GM23338 (cell line): ENCODE data around the gene BCL11B. TPM values are rescaled to one million over a fixed set of nuclear protein-coding genes. Genes with fewer than 3 reads are reported as not detected.

ENCODE experiments used
- ETS1 ChIP-seq: IDR thresholded peaks from 2 replicates; pipeline ENCODE4 v1.6.1; 2016; ENCODE audit warnings: antibody characterized with exemption
- EZH2 ChIP-seq: fragments of 200-600 bp; sonication (generic); IDR thresholded peaks from one replicate; pipeline ENCODE4 v1.8.0; 2017; ENCODE audit warnings: antibody characterized with exemption, mild to moderate bottlenecking, low read depth; ENCODE audit not compliant: unreplicated experiment
- EZH2phosphoT487 ChIP-seq: fragments of 200-600 bp; sonication (generic); IDR thresholded peaks from one replicate; pipeline ENCODE4 v1.8.1; 2018; ENCODE audit warnings: antibody characterized with exemption; ENCODE audit not compliant: unreplicated experiment
- JUNB ChIP-seq: IDR thresholded peaks from one replicate; pipeline ENCODE4 v1.6.1; 2016; ENCODE audit warnings: antibody characterized with exemption; ENCODE audit not compliant: unreplicated experiment
- NANOG ChIP-seq: IDR thresholded peaks from 2 replicates; pipeline ENCODE4 v1.6.1; 2016; ENCODE audit warnings: antibody characterized with exemption, borderline replicate concordance
- POLR2AphosphoS5 ChIP-seq: IDR thresholded peaks from 2 replicates; pipeline ENCODE4 v1.6.1; 2016; ENCODE audit warnings: antibody characterized with exemption, low read depth
- STAT1 ChIP-seq: IDR thresholded peaks from one replicate; pipeline ENCODE4 v1.6.1; 2016; ENCODE audit warnings: antibody characterized with exemption; ENCODE audit not compliant: unreplicated experiment
- ZNF114 ChIP-seq: fragments of 250-450 bp; sonication (Bioruptor Pico); IDR thresholded peaks from 2 replicates; pipeline ENCODE4 v1.5.0; 2020; ENCODE audit warnings: mild to moderate bottlenecking, moderate library complexity
- ZNF331 ChIP-seq: fragments of 250-450 bp; sonication (Bioruptor Pico); IDR thresholded peaks from 2 replicates; pipeline ENCODE4 v1.5.0; 2020; ENCODE audit warnings: low read depth, mild to moderate bottlenecking, moderate library complexity
- polyA plus RNA-seq: library from polyadenylated mRNA; unstranded; fragments of >200 nt; fragmentation: Nextera tagmentation; extraction: Ambion mirVana; gene quantifications from 2 replicates; pipeline ENCODE4 v1.2.1, GENCODE V29; 2016
- total RNA-seq: library from RNA; depleted of rRNA; stranded (reverse); fragments of >200 nt; shearing (Covaris generic); gene quantifications from 2 replicates; pipeline ENCODE4 v1.2.3, GENCODE V29; 2014
- TF ChIP-seq, protein P1 (sequence below): fragments of 250-450 bp; sonication (Bioruptor Pico); IDR thresholded peaks from 2 replicates; pipeline ENCODE4 v1.5.0; 2020; ENCODE audit warnings: mild to moderate bottlenecking, moderate library complexity

The BCL11B gene
- total and polyA plus RNA-seq, 2 experiments from 2014 or later, result 2.4 to 6.7 TPM

GRCh38 chr14:99148861-99149610, 123.0 kb downstream of the BCL11B start (continued):
- TF ChIP-seq, protein P1, sequence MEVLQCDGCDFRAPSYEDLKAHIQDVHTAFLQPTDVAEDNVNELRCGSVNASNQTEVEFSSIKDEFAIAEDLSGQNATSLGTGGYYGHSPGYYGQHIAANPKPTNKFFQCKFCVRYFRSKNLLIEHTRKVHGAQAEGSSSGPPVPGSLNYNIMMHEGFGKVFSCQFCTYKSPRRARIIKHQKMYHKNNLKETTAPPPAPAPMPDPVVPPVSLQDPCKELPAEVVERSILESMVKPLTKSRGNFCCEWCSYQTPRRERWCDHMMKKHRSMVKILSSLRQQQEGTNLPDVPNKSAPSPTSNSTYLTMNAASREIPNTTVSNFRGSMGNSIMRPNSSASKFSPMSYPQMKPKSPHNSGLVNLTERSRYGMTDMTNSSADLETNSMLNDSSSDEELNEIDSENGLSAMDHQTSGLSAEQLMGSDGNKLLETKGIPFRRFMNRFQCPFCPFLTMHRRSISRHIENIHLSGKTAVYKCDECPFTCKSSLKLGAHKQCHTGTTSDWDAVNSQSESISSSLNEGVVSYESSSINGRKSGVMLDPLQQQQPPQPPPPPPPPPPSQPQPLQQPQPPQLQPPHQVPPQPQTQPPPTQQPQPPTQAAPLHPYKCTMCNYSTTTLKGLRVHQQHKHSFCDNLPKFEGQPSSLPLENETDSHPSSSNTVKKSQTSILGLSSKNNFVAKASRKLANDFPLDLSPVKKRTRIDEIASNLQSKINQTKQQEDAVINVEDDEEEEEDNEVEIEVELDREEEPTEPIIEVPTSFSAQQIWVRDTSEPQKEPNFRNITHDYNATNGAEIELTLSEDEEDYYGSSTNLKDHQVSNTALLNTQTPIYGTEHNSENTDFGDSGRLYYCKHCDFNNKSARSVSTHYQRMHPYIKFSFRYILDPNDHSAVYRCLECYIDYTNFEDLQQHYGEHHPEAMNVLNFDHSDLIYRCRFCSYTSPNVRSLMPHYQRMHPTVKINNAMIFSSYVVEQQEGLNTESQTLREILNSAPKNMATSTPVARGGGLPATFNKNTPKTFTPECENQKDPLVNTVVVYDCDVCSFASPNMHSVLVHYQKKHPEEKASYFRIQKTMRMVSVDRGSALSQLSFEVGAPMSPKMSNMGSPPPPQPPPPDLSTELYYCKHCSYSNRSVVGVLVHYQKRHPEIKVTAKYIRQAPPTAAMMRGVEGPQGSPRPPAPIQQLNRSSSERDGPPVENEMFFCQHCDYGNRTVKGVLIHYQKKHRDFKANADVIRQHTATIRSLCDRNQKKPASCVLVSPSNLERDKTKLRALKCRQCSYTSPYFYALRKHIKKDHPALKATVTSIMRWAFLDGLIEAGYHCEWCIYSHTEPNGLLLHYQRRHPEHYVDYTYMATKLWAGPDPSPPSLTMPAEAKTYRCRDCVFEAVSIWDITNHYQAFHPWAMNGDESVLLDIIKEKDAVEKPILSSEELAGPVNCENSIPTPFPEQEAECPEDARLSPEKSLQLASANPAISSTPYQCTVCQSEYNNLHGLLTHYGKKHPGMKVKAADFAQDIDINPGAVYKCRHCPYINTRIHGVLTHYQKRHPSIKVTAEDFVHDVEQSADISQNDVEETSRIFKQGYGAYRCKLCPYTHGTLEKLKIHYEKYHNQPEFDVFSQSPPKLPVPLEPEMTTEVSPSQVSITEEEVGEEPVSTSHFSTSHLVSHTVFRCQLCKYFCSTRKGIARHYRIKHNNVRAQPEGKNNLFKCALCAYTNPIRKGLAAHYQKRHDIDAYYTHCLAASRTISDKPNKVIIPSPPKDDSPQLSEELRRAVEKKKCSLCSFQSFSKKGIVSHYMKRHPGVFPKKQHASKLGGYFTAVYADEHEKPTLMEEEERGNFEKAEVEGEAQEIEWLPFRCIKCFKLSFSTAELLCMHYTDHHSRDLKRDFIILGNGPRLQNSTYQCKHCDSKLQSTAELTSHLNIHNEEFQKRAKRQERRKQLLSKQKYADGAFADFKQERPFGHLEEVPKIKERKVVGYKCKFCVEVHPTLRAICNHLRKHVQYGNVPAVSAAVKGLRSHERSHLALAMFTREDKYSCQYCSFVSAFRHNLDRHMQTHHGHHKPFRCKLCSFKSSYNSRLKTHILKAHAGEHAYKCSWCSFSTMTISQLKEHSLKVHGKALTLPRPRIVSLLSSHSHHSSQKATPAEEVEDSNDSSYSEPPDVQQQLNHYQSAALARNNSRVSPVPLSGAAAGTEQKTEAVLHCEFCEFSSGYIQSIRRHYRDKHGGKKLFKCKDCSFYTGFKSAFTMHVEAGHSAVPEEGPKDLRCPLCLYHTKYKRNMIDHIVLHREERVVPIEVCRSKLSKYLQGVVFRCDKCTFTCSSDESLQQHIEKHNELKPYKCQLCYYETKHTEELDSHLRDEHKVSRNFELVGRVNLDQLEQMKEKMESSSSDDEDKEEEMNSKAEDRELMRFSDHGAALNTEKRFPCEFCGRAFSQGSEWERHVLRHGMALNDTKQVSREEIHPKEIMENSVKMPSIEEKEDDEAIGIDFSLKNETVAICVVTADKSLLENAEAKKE (CRISPR knock-in tag), result no peak
- no peak for TF ChIP-seq JUNB
- no peak for TF ChIP-seq EZH2phosphoT487
- TF ChIP-seq ZNF331, result no peak
- no peak for TF ChIP-seq ETS1
- no peak for TF ChIP-seq EZH2
- no peak for TF ChIP-seq POLR2AphosphoS5
- TF ChIP-seq ZNF114 (CRISPR knock-in tag), result no peak
- no peak for TF ChIP-seq STAT1
- no peak for TF ChIP-seq NANOG
